Left kidney (tissue), 2 donors: ENCODE data around the gene GLIS1. TPM values are rescaled to one million over a fixed set of nuclear protein-coding genes. Genes with fewer than 3 reads are reported as not detected.

ENCODE experiments used
- DNase-seq: peaks from one replicate; pipeline ENCODE4 v3.0.0-alpha.2; 2013
- polyA plus RNA-seq: library from polyadenylated mRNA; unstranded; fragments of 120-200 nt; gene quantifications from one replicate; pipeline ENCODE4 v1.2.1, GENCODE V29; 2013; ENCODE audit not compliant: insufficient read length

GLIS1 gene
- polyA plus RNA-seq, 1 donor = 2.5 TPM

DNA sequence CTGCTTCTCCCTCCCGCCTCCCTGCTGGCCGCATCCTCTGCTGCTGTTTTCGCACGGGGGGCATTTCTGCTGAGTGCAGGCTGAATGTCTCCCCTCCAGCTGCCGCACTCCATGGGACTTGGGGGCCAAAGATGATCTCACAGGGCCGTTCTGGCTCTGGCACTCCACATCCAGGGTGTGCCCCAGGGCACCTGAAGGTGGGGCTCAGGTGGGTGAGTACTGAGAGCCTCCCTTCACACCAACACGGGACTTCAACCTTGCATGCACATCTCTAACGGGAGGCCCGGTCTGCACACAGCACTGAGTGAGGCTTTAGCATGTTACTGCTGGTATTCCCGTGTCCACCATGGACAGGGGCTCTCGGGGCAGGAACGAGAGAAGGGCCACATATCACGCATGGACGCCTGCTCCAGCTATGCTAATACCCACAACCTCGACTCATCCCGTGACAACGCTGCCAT, 190.9 kb downstream of the GLIS1 start:
- DNase-seq = no peak

DNA sequence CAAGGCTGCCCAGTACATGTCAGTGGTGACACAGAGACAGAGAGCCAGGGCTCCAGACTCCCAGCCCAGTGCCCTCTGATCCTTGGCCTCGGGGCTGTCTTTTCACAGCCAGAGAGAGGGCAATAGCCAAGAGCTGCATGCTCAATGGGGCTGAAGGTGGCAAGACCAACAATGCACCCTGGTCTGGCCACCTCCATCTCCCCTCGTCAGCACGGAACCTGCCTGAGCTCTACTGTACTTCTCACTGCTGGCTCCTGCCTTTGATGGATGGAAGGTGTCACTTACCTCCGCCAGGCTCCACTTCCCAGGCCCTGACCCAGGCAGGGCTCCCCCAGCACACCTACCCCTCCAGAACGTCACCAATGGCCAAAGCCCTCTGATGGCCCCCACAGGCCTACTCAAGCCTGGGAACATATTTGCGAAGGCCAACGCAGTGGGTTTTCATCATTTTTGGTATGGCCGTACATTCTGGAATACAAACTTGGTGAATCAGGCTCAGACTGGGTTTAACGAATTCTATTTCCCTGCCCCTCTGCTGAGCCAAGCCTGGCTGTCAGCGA, 191.7 kb downstream of the GLIS1 start:
- no peak for DNase-seq

DNA sequence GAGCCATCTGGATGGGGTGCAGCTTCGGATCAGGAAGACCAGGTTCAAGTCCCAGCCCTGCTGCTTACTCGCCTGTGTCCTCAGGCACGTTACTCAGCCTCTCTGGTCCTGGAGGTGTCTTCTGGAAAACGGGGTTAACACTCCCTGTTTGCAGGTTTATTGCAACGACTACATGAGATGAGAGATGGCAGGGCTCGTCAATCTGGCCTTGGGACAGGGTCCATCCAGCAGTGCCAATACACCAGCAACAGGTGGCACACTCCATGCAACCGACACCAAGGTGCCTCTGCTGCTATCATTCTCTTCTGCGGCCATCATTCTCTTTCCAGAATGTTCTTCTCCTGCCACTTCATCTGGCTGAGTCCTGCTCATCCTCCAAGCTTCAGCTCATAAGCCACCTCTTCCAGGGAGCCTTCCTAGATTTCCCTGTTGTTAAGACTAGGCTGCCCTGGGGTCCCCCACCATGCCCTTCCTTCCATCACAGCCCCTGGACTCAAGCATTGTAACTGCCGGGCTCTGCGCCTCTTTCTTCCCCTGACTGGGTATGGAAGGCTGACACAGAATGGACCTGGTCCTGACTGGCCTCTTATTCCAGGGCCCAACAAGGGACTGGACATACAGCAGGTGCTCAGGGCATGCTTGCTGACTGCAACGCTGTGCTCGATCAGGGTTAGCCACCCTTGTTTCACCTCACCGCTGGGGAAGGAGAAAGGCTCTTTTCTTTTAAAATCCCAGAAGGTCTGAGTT, 192.4 kb downstream of the GLIS1 start:
- no peak for DNase-seq

DNA sequence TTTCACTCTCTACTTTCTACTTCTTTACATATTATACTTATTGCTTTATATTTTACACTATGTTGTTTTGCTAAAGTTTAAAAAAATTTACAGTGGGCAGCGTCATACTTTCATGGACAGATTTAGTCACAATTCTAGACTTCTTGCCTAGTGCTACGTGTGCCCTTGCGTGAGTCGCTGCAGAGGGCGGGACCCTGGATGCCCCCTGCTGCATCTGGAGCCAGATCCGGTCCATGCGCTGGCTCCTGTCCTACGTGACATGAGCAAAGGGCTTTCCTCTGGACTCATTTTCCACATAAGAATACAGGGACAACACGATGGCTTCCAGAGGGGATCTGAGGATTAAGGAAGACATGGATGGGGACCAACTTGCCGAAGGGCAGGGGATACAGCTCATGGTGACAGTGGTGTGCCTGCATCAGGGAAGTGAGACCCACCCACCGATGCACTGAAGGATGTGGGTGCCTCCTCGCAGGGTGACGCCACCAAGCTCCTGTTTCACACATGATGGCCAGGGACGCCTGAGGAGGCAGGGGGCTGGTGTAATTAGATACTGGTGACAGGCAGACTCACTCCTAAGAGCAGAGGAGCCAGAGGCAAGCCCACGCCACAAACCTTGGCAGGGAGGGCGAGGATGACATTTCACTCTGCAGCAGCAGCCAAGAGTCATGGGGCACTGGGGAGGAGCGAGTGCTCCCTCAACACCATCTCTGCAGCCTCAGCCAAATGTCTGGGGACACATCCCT, 193.1 kb downstream of the GLIS1 start:
- DNase-seq = peak; percentile 49

DNA sequence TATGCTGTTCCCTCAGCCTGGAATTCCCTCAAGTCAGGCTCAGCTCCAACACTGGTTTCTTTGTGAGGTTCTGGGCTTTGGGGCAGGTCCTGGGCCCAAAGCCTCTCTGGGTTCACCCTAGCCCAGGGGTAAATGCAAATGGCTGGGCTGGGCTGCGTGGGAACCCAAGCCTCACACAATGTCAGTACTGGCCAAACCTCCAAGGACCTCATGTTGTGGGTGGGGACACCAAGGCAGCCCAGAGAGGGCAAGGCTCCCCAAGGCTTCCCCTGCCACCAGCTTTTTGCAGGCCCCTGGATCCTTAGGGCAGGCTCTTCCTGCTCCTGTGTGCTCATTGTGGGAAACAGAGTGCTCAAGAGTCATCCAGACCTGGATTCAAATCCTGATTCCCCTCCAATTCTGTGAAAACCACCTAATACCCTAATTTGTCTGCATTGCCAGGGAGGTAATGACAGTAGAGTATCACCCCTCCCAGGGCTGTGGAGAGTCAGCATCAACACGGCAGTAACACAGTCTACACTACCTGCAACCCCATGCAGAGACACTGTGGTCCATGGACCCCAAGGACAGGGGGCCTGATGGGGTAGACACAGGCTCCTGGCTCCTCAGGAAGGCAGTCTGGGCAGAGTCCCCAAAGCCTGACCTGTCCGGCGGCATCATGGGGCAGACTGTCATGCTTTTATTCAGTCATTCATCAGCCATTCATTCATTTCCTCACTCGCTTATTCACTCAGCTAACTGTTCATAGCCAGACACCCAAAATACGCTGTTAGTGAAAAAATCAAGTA, 194.0 kb downstream of the GLIS1 start:
- no peak for DNase-seq

DNA sequence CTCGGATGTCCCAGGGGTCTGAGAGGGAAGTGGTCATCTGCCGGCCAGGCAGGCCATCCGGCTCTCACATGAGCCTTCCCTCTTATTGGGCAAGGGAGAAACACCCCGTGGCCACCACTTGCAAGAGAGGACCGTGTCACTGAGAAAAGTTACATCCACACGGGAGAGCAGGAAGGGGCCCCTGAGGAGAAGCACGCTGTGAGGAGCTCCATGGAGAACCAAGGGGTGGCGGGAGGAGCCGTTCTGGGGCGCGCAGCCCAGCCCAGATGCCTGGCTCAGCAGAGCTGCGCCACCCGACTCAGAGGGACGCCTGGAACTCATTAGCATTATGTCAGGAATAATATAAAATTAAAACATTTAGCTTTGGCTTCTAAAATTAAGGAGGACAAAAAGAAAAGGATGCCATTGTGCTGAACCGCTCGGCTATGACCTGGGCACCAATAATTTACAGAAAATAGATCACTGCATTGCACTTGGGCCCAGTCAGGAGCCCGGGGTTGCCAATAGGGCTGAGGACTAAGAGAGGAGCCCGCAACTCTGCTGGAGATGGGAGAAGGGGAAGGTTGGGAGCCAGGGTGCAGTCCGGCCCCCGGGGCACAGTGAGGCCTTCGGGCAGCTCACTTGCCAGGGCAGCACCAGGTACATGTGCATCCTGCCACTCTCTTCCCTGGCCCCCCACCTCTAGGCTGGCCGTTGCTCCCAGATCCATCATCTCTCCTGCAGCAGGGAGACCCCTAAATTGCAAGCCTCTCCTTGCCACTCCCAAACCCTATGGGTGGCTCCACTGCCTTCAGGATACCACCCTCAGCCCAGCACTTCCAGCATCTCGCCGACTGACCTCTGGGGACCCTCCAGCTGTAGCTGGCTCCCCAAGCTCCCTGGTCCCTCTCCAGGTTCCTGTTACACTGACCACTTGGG, 194.9 kb downstream of the GLIS1 start:
- no peak for DNase-seq

DNA sequence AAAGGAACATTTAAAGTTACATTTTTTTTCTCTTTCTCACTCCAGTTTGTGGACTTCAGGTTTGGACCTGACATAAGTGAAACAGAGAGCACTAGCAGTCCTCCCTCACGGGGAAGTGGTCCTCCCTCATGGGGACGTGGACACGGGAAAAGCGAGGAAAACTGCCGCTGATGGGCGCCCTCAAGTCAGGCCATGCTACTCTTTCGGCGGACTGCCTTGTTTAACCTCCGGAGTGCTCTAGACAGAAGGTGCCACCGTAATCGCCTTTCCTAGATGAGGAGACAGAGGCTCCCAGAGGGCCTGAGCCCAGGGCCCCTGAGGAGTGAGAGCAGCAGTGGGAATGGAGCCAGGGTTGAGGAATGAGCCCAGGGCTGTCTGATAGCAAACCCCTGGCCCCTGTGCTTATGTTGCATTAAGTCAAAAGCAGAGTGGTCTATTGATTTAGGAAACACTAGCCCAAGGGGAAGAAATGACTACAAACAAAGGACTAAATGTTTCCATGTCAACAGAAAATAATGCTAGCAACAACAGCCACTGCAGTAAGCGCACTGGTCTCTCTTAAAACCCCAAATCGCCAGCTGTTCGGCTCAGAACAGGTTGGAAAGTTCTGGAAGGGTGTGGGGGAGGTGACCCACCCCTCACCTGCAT, 195.7 kb downstream of the GLIS1 start:
- no peak for DNase-seq

DNA sequence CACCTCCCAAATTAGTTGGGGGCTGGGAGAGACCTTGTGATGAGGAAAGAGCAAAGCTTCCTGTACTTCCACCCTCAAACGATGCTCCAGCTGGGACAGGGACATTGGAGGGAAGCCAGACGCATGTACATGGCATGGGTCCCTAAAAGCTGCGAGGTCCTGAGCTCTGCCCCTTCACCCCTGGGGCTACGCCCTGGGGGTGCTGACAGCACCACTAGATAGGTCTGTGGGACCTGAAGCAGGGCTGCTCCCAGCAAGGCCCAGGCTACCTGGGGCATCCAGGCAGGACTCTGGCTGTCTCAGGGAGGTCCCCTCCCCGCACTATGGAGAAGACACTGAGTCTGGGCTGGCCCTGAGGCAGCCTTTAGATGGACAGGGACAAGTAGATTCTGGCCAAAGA, 196.4 kb downstream of the GLIS1 start:
- DNase-seq = no peak

DNA sequence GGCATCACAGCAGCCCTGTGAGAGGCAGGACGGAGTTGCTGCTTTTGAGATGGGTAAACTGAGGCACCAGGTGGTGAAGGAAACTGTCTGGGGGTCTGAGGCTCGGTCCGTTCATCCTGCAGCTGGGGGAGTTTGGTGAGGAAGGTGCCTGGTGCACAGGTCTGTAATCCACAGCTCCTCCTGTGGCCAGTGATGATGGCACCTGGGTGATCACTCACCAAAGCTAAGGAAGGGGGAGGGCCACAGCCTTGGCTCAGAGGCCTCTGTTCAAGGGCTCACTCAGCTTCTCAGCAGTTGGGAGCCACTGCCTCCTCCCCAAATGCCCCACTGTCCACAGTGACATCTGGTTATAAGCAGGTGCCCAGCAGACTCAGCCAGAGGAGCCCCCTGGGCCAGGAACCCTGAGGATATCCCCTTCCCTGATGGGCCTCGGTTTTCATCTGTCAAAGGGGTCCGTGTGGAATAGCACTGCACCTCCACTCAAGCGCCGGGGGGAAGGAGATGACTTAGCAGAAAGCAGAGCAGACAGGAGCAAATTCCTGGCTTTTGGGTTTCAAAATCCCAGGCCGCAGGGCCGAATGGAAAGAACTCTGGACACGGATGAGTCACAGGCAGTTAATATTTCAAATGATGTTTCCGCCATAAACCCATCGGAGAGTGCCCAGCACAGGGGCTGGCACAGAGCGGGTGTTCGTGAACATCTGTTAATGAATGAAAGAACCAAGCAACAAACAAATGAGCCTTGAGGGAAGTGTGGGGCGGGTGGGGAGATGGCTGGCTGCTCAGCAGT, 197.0 kb downstream of the GLIS1 start:
- no peak for DNase-seq

DNA sequence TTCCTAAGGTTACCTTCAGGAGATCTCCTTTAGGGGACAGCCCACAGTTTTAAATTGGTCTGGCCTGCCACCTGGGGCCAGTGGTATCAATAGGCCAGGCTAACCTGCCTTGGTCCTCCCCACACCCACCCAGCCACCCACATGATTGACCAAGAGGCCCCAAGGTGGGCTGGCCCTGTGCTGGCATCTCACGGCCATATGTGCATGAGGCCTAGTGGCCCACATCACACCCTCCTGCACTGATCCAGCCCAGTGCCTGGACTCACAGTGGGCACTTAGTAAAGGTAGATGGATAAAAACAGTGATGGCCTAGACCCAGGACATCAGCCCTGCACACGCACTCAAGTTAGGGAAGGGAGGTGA, 197.7 kb downstream of the GLIS1 start:
- no peak for DNase-seq

DNA sequence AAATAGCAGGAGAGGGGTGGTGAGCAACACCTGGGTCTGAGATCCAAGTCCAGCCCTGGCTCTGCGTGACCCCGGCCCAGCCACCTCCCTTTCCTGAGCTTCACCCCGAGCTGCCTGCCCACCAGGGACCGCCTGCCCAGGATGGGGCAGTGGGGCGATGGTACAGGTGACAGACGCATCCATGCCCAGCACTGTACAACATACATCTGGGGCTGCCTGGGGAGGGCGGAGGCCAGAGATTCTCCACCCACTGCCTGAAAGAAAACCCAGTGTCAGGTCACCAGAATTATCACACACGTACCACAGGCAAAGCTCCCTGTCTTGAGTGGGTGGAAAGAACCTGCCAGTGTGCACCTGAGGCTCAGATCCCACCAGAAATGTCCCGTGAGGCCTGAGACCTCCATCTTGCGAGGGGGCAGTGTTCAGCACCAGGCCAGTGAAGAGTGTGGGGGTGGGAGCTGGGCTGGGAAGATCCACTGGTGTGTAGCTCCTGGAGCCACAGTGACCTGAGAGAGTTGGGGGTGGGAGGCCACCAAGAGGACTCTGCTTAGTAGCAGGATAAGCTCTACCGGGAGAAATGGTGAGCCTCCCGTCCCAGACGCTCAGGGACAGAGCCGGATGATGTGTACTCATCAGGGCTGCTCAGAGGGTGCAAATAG, 198.2 kb downstream of the GLIS1 start:
- no peak for DNase-seq

DNA sequence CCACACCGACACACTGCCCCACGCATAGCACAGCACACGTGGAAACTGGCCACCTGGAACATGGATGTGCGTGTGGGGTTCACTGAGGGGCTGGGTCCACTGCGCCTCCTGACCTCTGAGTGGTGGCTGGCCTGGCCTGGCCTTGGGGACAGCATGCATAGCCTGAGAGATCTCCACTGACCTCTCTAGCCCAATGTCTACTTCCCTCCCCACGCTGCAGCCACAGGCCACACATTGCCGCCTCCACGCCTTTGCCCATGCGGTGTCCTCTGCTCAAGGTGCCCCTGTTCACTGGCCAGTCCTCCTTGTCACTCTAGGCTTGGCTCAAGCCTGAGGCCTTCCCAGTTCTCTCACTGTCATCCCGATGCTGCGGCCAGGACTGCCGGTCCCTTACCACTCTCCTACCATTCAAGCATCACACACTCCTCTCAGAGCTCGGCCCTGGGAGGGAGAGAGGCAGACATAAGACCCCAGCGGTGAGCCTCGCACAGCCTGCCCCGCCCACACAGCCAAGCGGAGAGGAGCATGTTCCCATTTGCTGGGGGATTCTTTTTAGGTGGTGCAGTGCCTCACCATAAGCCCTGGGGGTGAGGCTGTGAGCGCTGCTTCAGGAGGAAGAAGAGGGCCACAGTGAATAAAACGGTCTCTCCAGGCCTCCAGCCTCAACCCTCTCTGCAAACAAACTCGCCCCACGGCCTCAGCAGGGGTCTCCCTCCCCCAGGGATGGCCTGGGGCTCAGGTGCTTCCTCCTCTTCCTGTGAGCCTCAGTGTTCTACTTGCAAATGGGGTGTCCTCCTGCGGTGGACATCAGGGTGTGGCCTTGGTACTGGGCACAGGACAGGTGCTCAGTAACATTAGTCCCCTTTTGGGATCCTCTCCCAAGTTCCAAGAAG, 199.0 kb downstream of the GLIS1 start:
- no peak for DNase-seq

DNA sequence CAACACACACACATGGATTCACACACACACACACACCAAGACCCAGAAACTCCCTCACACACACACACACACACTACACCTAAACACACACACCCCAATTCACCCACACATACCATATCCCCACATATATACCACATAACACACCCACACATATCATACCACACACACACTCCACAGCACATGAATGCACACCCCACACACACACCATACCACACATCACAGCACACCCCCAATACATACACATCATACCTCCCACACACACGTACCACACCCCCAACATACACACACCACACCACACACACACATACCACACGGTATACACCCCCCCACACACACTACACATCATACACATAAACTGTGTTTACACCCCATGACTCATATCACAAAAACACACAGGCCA, 199.7 kb downstream of the GLIS1 start:
- DNase-seq = no peak

DNA sequence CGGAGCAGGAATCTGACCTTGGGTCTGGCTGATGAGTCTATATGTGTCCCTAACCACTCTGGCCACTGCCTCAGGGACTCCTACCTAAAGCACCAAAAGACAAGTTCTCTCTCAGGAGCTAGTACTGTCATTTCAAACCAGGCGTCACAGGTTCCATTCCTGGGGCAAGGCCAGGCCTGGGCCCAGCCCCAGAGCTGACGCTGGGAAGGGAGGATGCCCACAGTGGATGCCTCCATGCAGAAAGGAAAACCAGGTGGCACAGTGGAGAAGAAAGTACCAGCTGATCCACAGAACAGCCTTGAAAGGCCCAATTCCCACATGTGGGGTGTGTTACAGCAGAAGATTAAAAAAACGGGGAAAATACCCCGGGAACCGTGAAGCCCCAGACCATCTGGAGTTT, 202.4 kb downstream of the GLIS1 start:
- no peak for DNase-seq

DNA sequence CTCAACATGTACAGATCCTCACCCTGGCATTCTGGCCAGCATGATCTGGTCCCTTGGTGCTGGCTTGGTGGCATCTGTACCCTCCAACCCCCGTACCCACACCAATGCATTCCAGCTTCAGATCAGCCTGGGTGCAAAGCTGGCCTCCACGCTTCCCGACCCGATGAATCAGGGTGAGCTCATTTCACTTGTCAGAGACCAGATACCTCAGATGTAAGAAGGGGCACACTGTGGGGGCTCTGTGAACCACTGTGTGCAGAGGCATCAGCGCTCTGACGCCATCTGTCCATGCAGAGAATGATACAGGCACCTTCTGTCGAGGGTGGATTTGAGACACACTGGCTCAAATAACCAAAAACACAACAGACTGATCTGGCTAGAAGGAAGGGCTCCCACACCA, 203.1 kb downstream of the GLIS1 start:
- no peak for DNase-seq

DNA sequence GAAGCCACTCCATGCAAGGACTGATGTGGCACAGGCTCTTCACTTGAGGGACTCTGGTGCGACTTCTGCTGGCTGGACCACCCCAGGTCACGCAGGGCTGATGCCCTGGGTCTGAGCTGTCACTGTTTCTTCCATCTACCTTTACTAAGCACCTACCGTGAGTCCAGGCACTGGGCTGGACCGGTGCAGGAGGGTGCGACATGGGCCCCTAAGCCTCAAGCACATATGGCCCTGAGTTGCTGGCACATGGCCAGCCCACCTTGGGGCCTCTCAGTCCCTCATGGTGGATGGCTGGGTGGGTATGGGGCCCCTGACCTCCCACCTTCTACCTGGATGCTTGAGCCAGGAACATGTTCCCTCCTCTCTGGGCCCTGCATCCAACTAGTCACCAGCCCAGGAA, 203.7 kb downstream of the GLIS1 start:
- DNase-seq = no peak

DNA sequence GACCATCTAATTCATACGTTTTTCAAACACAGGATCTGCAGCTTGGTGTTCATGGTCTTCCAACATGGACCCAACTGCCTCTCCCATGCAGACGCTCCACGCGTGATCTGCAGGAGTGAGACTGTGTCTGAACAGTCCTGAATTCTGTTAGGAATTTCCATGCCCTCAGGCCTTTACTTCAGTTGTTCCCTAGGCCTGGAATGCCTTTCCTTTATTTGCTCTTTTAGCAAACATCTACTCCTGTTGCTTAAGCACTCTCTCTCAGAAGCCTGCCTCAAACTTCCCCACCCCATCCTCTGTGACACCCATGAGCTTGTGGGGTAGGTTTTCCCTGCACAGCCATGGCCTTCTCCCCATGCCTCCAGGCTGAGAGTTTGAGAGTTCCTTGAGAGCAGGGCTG, 206.1 kb downstream of the GLIS1 start:
- DNase-seq = no peak

DNA sequence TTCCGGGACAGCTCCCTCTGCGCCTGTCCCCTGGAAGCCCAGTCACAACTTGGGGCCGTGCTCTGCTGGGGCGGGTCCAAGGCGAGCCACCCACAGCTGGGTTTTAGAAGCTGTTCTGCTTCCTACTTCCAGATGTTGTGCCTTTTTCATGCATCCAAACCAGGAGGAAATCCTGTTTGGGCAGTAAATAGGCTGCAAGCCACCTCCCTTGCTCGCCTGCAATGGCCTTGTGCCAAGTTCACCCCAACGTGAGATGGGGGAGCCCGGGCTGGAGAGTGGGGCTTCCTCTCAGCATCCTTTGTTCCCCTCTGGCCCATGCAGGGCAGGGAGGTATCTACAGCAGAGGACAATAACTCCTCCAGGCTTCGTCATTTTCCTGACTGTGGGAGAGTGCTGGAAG, 206.6 kb downstream of the GLIS1 start:
- no peak for DNase-seq

DNA sequence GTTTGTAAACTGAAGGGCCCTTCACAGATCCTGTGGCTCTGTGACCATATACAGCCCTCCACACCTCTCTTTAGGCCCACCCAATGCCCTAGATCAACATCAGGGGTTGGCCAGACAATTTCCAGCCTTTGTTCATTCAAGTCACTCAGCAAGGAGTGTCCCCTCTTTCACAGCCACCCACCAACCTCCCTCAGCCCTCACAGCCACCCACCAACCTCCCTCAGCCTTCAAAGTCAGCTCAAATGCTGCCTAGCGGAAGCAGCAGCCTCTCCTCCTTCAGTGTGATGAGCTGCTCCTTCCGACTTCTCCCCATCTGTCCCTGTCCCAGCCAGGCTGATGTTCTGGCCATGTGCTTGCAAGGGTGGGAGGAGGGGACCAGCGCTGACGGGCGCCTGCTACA, 208.4 kb downstream of the GLIS1 start:
- DNase-seq = no peak
